Endothelial cell of umbilical vein (primary cell): ENCODE measurements around the gene PPP2R2D. TPM values are rescaled to one million over a fixed set of nuclear protein-coding genes. Genes with fewer than 3 reads are reported as not detected.

Experiments
- BruUV-seq: library from RNA; stranded (reverse); fragments of 400-500 nt; replicated peaks from 2 replicates; lab custom pipeline; 2021; lab: Mats Ljungman, UMichigan
- CTCF ChIA-PET: fragments of 300-600, 350-600 bp; sonication (Branson Sonifier 250); formaldehyde crosslinking; loops from one replicate; lab custom pipeline; 2021; ENCODE audit warnings: antibody characterized with exemption, inconsistent platforms; lab: Charles Lee
- POLR2A ChIA-PET: fragments of 300-600, 350-600 bp; sonication (Branson Sonifier 250); formaldehyde crosslinking; loops from one replicate; lab custom pipeline; 2021; ENCODE audit warnings: antibody characterized with exemption, inconsistent platforms; lab: Charles Lee
- DNase-seq: peaks from one replicate; pipeline ENCODE4 v3.0.0-alpha.2; 2011; ENCODE audit warnings: low read depth, low spot score
- FAIRE-seq: peaks from 2 replicates; lab custom pipeline; 2011; peaks lifted over from hg19 to GRCh38; lab: Jason Lieb, UNC
- H2AFZ ChIP-seq: 2 replicates; pipeline ENCODE4 v1.6.0; 2012; ENCODE audit warnings: low read depth, low read length, control low read depth, inconsistent platforms
- H3K27ac ChIP-seq: 2 replicates; pipeline ENCODE4 v1.5.1; 2011; ENCODE audit warnings: low read depth, mild to moderate bottlenecking, control low read depth, low read length, moderate library complexity; ENCODE audit not compliant: insufficient read depth
- H3K27me3 ChIP-seq, 2 experiments: 2 replicates each; pipeline versions ENCODE4 v1.6.0 to v1.6.1; 2011; ENCODE audit warnings: low read length in 2 of 2, mixed read lengths in 1 of 2; ENCODE audit not compliant: control insufficient read depth in 2 of 2, insufficient read depth in 2 of 2
- H3K36me3 ChIP-seq, 2 experiments: 2 replicates in 1 of 2; 3 replicates in 1 of 2; pipeline ENCODE4 v1.5.1; 2011; ENCODE audit warnings: low read length in 2 of 2, mild to moderate bottlenecking in 1 of 2, moderate library complexity in 1 of 2; ENCODE audit not compliant: control insufficient read depth in 2 of 2, insufficient read depth in 2 of 2; ENCODE audit errors: extremely low read depth in 1 of 2
- H3K4me1 ChIP-seq: 3 replicates; pipeline ENCODE4 v1.5.1; 2011; ENCODE audit warnings: mild to moderate bottlenecking, low read length; ENCODE audit not compliant: control insufficient read depth, insufficient read depth; ENCODE audit errors: extremely low read depth
- H3K4me2 ChIP-seq: 2 replicates; pipeline ENCODE4 v1.6.1; 2011; ENCODE audit warnings: low read length, control low read depth, mixed read lengths; ENCODE audit not compliant: insufficient read depth
- H3K4me3 ChIP-seq, 3 experiments: fragments of 200-600 bp in 1 of 3; sonication (generic), shearing (Covaris generic) in 1 of 3; replicated peaks in 1 of 3; 2 replicates each; pipeline ENCODE4 v1.5.1; 2011 to 2016; ENCODE audit warnings: control low read depth in 3 of 3, low read length in 3 of 3, mild to moderate bottlenecking in 2 of 3, inconsistent platforms in 1 of 3, low read depth in 1 of 3, moderate library complexity in 1 of 3; ENCODE audit not compliant: insufficient read depth in 1 of 3
- H3K79me2 ChIP-seq: 2 replicates; pipeline ENCODE4 v1.6.0; 2012; ENCODE audit warnings: low read length, inconsistent platforms; ENCODE audit not compliant: control insufficient read depth, insufficient read depth
- H3K9ac ChIP-seq: replicated peaks from 2 replicates; pipeline ENCODE3; 2011; ENCODE audit warnings: low read length, control low read depth; ENCODE audit not compliant: insufficient read depth; ENCODE audit errors: extremely low read depth
- H3K9me1 ChIP-seq: replicated peaks from 3 replicates; pipeline ENCODE4 v1.6.0; 2011; ENCODE audit warnings: mild to moderate bottlenecking, low read length; ENCODE audit not compliant: control insufficient read depth, insufficient read depth; ENCODE audit errors: extremely low read depth
- H3K9me3 ChIP-seq: replicated peaks from 2 replicates; pipeline ENCODE4 v1.5.1; 2012; ENCODE audit warnings: low read length, inconsistent platforms; ENCODE audit not compliant: control insufficient read depth, insufficient read depth
- H4K20me1 ChIP-seq: replicated peaks from 2 replicates; pipeline ENCODE3; 2011; ENCODE audit warnings: mild to moderate bottlenecking, low read length; ENCODE audit not compliant: control insufficient read depth, insufficient read depth; ENCODE audit errors: extremely low read depth
- EZH2 ChIP-seq: IDR thresholded peaks from 2 replicates; pipeline ENCODE4 v1.6.1; 2012; ENCODE audit warnings: borderline replicate concordance, low read depth, mild to moderate bottlenecking, moderate library complexity, low read length, inconsistent platforms; ENCODE audit not compliant: severe bottlenecking
- FOS ChIP-seq: IDR thresholded peaks from 2 replicates; pipeline ENCODE4 v1.6.1; 2011; ENCODE audit warnings: mild to moderate bottlenecking, low read length, moderate library complexity, borderline replicate concordance; ENCODE audit not compliant: insufficient read depth
- GATA2 ChIP-seq: IDR thresholded peaks from 2 replicates; pipeline ENCODE4 v1.7.0; 2011; ENCODE audit warnings: low read depth, mild to moderate bottlenecking, moderate library complexity, mixed read lengths, low read length; ENCODE audit not compliant: insufficient read length, insufficient read depth
- JUN ChIP-seq: IDR thresholded peaks from 2 replicates; pipeline ENCODE4 v1.6.1; 2011; ENCODE audit warnings: borderline replicate concordance, low read depth; ENCODE audit not compliant: insufficient read length, insufficient read depth
- MYC ChIP-seq: IDR thresholded peaks from one replicate; pipeline ENCODE4 v1.6.1; 2011; ENCODE audit warnings: mild to moderate bottlenecking, low read depth, low read length
- POLR2A ChIP-seq: IDR thresholded peaks from 2 replicates; pipeline ENCODE4 v1.6.1; 2012; ENCODE audit warnings: low read depth, mild to moderate bottlenecking, control low read depth, low read length
- POLR2AphosphoS5 ChIP-seq: IDR thresholded peaks from 2 replicates; pipeline ENCODE4 v1.6.1; 2012; ENCODE audit warnings: low read depth, mild to moderate bottlenecking, control low read depth, low read length, moderate library complexity; ENCODE audit not compliant: insufficient read depth
- dilution Hi-C: fragments of 300-500 bp; cut with MboI; formaldehyde crosslinking; loops from one replicate; pipeline ENCODE4 v1.15.0; 2019; ENCODE audit warnings: low sequenced_read_pairs; ENCODE audit not compliant: extremely low pct_ligation_motif_present
- intact Hi-C: fragments of 100-400 bp; cut with micrococcal nuclease; formaldehyde crosslinking; loops from one replicate; pipeline ENCODE4 v1.10.0; 2022
- polyA plus RNA-seq, 4 experiments: library from polyadenylated mRNA; depleted of rRNA in 3 of 4; stranded (reverse) in 3 of 4; unstranded in 1 of 4; fragments of >200 nt; gene quantifications; 2 replicates each; pipeline versions ENCODE4 v1.2.1 to v1.2.3, GENCODE V29; 2011 to 2012; ENCODE audit warnings: missing spikeins in 1 of 4
- total RNA-seq: library from RNA; stranded (reverse); gene quantifications from 2 replicates; pipeline ENCODE4 v1.2.3, GENCODE V29; 2021
- TF ChIP-seq, protein P1 (sequence below): IDR thresholded peaks from 2 replicates; pipeline ENCODE4 v1.6.1; 2011; ENCODE audit not compliant: insufficient read depth, insufficient read length
- TF ChIP-seq, protein P2 (sequence below), 2 donors: IDR thresholded peaks; 1 replicate in 1 of 2; 2 replicates in 1 of 2; pipeline ENCODE4 v1.5.1; 2011; ENCODE audit warnings: low read length in 2 of 2, mild to moderate bottlenecking in 2 of 2, moderate library complexity in 2 of 2, control low read depth in 1 of 2, inconsistent platforms in 1 of 2, low read depth in 1 of 2; ENCODE audit not compliant: insufficient read depth in 1 of 2; ENCODE audit errors: extremely low read depth in 1 of 2

Gene PPP2R2D
- total and polyA plus RNA-seq, 2 donors (not counting 3 experiments of a cell fraction or from before 2014, with no cell fraction given): 29.9 to 36.3 TPM

DNA sequence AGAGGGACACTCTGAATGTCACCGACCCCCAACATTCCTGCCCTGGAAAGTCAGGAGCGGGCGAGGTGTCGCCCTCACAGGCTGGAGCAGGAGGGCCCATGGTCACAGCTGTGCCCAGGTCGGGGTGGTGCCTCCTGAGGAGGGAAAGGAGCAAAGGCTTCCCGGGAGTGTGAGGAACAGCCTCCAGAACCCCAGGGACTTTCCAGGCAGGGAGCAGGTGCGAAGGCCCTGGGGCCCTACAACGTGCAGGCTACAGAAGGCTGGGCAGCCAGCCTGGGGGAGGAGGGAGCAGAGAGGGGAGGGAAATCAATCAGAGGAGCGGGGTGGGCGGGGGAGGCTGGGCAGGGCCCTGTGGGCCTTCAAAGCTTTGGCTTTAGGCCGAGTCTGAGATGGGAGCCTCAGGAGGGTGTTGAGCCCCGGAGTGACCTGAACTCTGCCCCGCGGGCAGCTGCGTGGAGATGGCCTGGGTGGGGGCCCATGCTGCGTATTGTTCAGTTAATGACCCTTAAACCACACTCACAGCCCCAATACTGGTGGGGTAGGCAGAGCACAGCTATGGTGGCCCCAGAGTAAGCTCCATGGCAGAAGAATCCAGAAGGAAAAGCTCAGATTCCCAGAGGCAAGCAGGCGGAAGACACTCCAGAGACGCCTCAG, 44.2 kb upstream of the PPP2R2D start:
- ChIA-PET POLR2A (no interaction called here), CTCF (no interaction called here)
- H3K9me3 ChIP-seq: peaks cover 3% of the 10 kb centered on the region

More for the DNA sequence above, 44.2 kb upstream of the PPP2R2D start:
- H3K4me3 ChIP-seq: no peak overlapping the region
- no peaks in the 10 kb centered on the region for H3K27me3 ChIP-seq
- intact Hi-C loops (no loop called here), dilution Hi-C loops (no loop called here)
- H2AFZ ChIP-seq: no peak overlapping the region
- DNase-seq (no peak), FAIRE-seq (no peak)
- H3K9ac ChIP-seq: no peak overlapping the region
- H3K4me2 ChIP-seq: no peak overlapping the region
- H4K20me1 ChIP-seq: no peaks in the 10 kb centered on the region
- no peaks in the 10 kb centered on the region for H3K79me2 ChIP-seq
- H3K9me1 ChIP-seq: no peaks in the 10 kb centered on the region
- H3K27ac ChIP-seq: no peak overlapping the region
- no peaks in the 10 kb centered on the region for H3K4me1 ChIP-seq
- H3K36me3 ChIP-seq: no peaks in the 10 kb centered on the region
- TF ChIP-seq, protein P1, sequence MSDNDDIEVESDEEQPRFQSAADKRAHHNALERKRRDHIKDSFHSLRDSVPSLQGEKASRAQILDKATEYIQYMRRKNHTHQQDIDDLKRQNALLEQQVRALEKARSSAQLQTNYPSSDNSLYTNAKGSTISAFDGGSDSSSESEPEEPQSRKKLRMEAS: no peak
- TF ChIP-seq POLR2A (no peak), JUN (no peak), FOS (no peak), GATA2 (no peak), EZH2 (no peak), MYC (no peak), POLR2AphosphoS5 (no peak)
- TF ChIP-seq, protein P2, sequence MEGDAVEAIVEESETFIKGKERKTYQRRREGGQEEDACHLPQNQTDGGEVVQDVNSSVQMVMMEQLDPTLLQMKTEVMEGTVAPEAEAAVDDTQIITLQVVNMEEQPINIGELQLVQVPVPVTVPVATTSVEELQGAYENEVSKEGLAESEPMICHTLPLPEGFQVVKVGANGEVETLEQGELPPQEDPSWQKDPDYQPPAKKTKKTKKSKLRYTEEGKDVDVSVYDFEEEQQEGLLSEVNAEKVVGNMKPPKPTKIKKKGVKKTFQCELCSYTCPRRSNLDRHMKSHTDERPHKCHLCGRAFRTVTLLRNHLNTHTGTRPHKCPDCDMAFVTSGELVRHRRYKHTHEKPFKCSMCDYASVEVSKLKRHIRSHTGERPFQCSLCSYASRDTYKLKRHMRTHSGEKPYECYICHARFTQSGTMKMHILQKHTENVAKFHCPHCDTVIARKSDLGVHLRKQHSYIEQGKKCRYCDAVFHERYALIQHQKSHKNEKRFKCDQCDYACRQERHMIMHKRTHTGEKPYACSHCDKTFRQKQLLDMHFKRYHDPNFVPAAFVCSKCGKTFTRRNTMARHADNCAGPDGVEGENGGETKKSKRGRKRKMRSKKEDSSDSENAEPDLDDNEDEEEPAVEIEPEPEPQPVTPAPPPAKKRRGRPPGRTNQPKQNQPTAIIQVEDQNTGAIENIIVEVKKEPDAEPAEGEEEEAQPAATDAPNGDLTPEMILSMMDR (IDR thresholded peaks at IDR 0.05; ENCODE audit: extremely low read depth in 1 of 2, insufficient read depth in 1 of 2, low read depth in 1 of 2, low read length in 2 of 2): no peak
- BruUV-seq: no TSS peak
